ENCODE data around the gene USP15.

USP15 gene

GRCh38 chr12:62347922-62348650 is 87.9 kb downstream of the USP15 start:
- H3K9me3 ChIP-seq (replicated peaks; ENCODE audit: insufficient read depth, low read length) = no peaks in the 10 kb centered on the region
- no peaks in the 10 kb centered on the region for H3K79me2 ChIP-seq (ENCODE audit: low read length)
- H3K27me3 ChIP-seq (replicated peaks; ENCODE audit: insufficient read depth, low read length) = no peaks in the 10 kb centered on the region
- H3K4me3 ChIP-seq (ENCODE audit: low read length) = no peak overlapping the region
- no peaks in the 10 kb centered on the region for H3K9me2 ChIP-seq (replicated peaks; ENCODE audit: insufficient read depth, low read length)
- no peak for TF ChIP-seq EZH2phosphoT487 (IDR thresholded peaks at IDR 0.05; ENCODE audit: low read length)
- TF ChIP-seq EZH2 (optimal IDR thresholded peaks at IDR 0.05; ENCODE audit: low read depth, low read length) = no peak
- no peak for TF ChIP-seq CTCF (IDR thresholded peaks at IDR 0.05; ENCODE audit: low read length)
- no peaks in the 10 kb centered on the region for H3K4me1 ChIP-seq (ENCODE audit: low read length)
- H3K36me3 ChIP-seq (replicated peaks; ENCODE audit: insufficient read depth, low read length) = no peaks in the 10 kb centered on the region; the same call in 1 of the 2 replicates
- H3K27ac ChIP-seq (ENCODE audit: low read length) = no peak overlapping the region
- no peak overlapping the region for H3K4me2 ChIP-seq (ENCODE audit: low read depth, low read length)
- no peak overlapping the region for H2AFZ ChIP-seq (ENCODE audit: low read length)
- H3K9ac ChIP-seq (ENCODE audit: low read length) = no peak overlapping the region
- no peaks in the 10 kb centered on the region for H3F3A ChIP-seq (ENCODE audit: insufficient read depth, low read length)
- DNase-seq = no peak
- no peaks in the 10 kb centered on the region for H4K20me1 ChIP-seq (ENCODE audit: insufficient read depth, low read length)

- Histone ChIP-seq H3K36me3 (replicated peaks; ENCODE audit: insufficient read depth, low read length) (peaks cover 3% of the 10 kb centered on the region; the same call in 1 of the 2 replicates), H3K4me3 (ENCODE audit: low read length) (no peak overlapping the region), H3K9ac (ENCODE audit: low read length) (no peak overlapping the region), H3K79me2 (ENCODE audit: low read length) (no peaks in the 10 kb centered on the region), H3K9me2 (replicated peaks; ENCODE audit: insufficient read depth, low read length) (no peaks in the 10 kb centered on the region), H3K9me3 (replicated peaks; ENCODE audit: insufficient read depth, low read length) (no peaks in the 10 kb centered on the region), H3K4me2 (ENCODE audit: low read depth, low read length) (no peak overlapping the region), H2AFZ (ENCODE audit: low read length) (no peak overlapping the region), H3F3A (ENCODE audit: insufficient read depth, low read length) (no peaks in the 10 kb centered on the region), H3K4me1 (ENCODE audit: low read length) (no peaks in the 10 kb centered on the region), H3K27me3 (replicated peaks; ENCODE audit: insufficient read depth, low read length) (no peaks in the 10 kb centered on the region), H4K20me1 (ENCODE audit: insufficient read depth, low read length) (no peaks in the 10 kb centered on the region), H3K27ac (ENCODE audit: low read length) (no peak overlapping the region)
- DNase-seq = no peak
- TF ChIP-seq EZH2 (optimal IDR thresholded peaks at IDR 0.05; ENCODE audit: low read depth, low read length) = no peak
- no peak for TF ChIP-seq EZH2phosphoT487 (IDR thresholded peaks at IDR 0.05; ENCODE audit: low read length)
Observed at GRCh38 chr12:62350554-62350953, 90.3 kb downstream of the USP15 start.

GRCh38 chr12:62351326-62351725 is 91.1 kb downstream of the USP15 start:
- DNase-seq = no peak
- no peaks in the 10 kb centered on the region for H3K9me3 ChIP-seq (replicated peaks; ENCODE audit: insufficient read depth, low read length)
- no peaks in the 10 kb centered on the region for H3K79me2 ChIP-seq (ENCODE audit: low read length)
- no peaks in the 10 kb centered on the region for H3K9me2 ChIP-seq (replicated peaks; ENCODE audit: insufficient read depth, low read length)
- H3F3A ChIP-seq (ENCODE audit: insufficient read depth, low read length) = no peaks in the 10 kb centered on the region
- no peak overlapping the region for H3K27ac ChIP-seq (ENCODE audit: low read length)
- H3K4me1 ChIP-seq (ENCODE audit: low read length) = no peaks in the 10 kb centered on the region
- no peaks in the 10 kb centered on the region for H3K27me3 ChIP-seq (replicated peaks; ENCODE audit: insufficient read depth, low read length)
- no peaks in the 10 kb centered on the region for H4K20me1 ChIP-seq (ENCODE audit: insufficient read depth, low read length)
- H3K4me3 ChIP-seq (ENCODE audit: low read length) = no peak overlapping the region
- H3K9ac ChIP-seq (ENCODE audit: low read length) = no peak overlapping the region
- H3K36me3 ChIP-seq (replicated peaks; ENCODE audit: insufficient read depth, low read length) = peaks cover 3% of the 10 kb centered on the region; the same call in 1 of the 2 replicates
- no peak overlapping the region for H2AFZ ChIP-seq (ENCODE audit: low read length)
- TF ChIP-seq EZH2 (optimal IDR thresholded peaks at IDR 0.05; ENCODE audit: low read depth, low read length) = no peak
- no peak for TF ChIP-seq EZH2phosphoT487 (IDR thresholded peaks at IDR 0.05; ENCODE audit: low read length)
- no peak for TF ChIP-seq CTCF (IDR thresholded peaks at IDR 0.05; ENCODE audit: low read length)
- no peak overlapping the region for H3K4me2 ChIP-seq (ENCODE audit: low read depth, low read length)

GRCh38 chr12:62361048-62361447 is 100.8 kb downstream of the USP15 start:
- no peaks in the 10 kb centered on the region for H3K9me2 ChIP-seq (replicated peaks; ENCODE audit: insufficient read depth, low read length)

More at GRCh38 chr12:62361048-62361447, 100.8 kb downstream of the USP15 start:
- Histone ChIP-seq H4K20me1 (ENCODE audit: insufficient read depth, low read length) (no peaks in the 10 kb centered on the region), H3K4me1 (ENCODE audit: low read length) (no peaks in the 10 kb centered on the region), H3F3A (ENCODE audit: insufficient read depth, low read length) (no peaks in the 10 kb centered on the region), H3K4me3 (ENCODE audit: low read length) (no peak overlapping the region), H3K9ac (ENCODE audit: low read length) (no peak overlapping the region), H3K9me3 (replicated peaks; ENCODE audit: insufficient read depth, low read length) (no peaks in the 10 kb centered on the region), H3K27ac (ENCODE audit: low read length) (no peak overlapping the region), H3K4me2 (ENCODE audit: low read depth, low read length) (no peak overlapping the region), H3K27me3 (replicated peaks; ENCODE audit: insufficient read depth, low read length) (no peaks in the 10 kb centered on the region), H3K36me3 (replicated peaks; ENCODE audit: insufficient read depth, low read length) (no peaks in the 10 kb centered on the region; the same call in 1 of the 2 replicates), H3K79me2 (ENCODE audit: low read length) (peaks cover 10% of the 10 kb centered on the region), H2AFZ (ENCODE audit: low read length) (no peak overlapping the region)
- TF ChIP-seq EZH2phosphoT487 (IDR thresholded peaks at IDR 0.05; ENCODE audit: low read length) (no peak), EZH2 (optimal IDR thresholded peaks at IDR 0.05; ENCODE audit: low read depth, low read length) (no peak), CTCF (IDR thresholded peaks at IDR 0.05; ENCODE audit: low read length) (no peak)
- DNase-seq = no peak

All from MM.1S (cell line).